H1 (cell line): ENCODE data around the gene ALK. TPM values are rescaled to one million over a fixed set of nuclear protein-coding genes. Genes with fewer than 3 reads are reported as not detected.

ENCODE experiments used
- CHD1 ChIP-seq: IDR thresholded peaks from 2 replicates; pipeline ENCODE4 v1.6.1; 2012; ENCODE audit warnings: low read depth, low read length, improper control_type of control experiment
- EGR1 ChIP-seq: IDR thresholded peaks from 2 replicates; pipeline ENCODE4 v1.6.1; 2011; ENCODE audit warnings: low read depth, low read length, borderline replicate concordance
- HDAC6 ChIP-seq: IDR thresholded peaks from one replicate; pipeline ENCODE4 v1.7.1; 2012; ENCODE audit warnings: low read depth, mild to moderate bottlenecking, inconsistent platforms, low read length, moderate library complexity
- NRF1 ChIP-seq: IDR thresholded peaks from 2 replicates; pipeline ENCODE4 v1.6.1; 2011; ENCODE audit warnings: mild to moderate bottlenecking, low read depth, low read length, improper control_type of control experiment
- RBBP5 ChIP-seq: IDR thresholded peaks from 2 replicates; pipeline ENCODE4 v1.7.1; 2012; ENCODE audit warnings: low read depth, mild to moderate bottlenecking, inconsistent platforms, low read length, moderate library complexity, borderline replicate concordance
- RFX5 ChIP-seq: IDR thresholded peaks from 2 replicates; pipeline ENCODE4 v1.6.1; 2011; ENCODE audit warnings: low read depth, low read length, improper control_type of control experiment, borderline replicate concordance
- SRF ChIP-seq: IDR thresholded peaks from 2 replicates; pipeline ENCODE4 v1.6.1; 2011; ENCODE audit warnings: mild to moderate bottlenecking, low read depth, low read length, moderate library complexity
- polyA plus RNA-seq, 7 experiments: library from polyadenylated mRNA; depleted of rRNA in 3 of 7; stranded (reverse) in 5 of 7; unstranded in 2 of 7; fragments of >200 nt in 5 of 7; fragments of 200-250 nt in 2 of 7; gene quantifications; 1 replicate in 5 of 7; 2 replicates in 1 of 7; 4 replicates in 1 of 7; pipeline versions ENCODE4 v1.2.1 to v1.2.3, GENCODE V29; 2011 to 2013; ENCODE audit warnings: missing spikeins in 2 of 7, mixed read lengths in 2 of 7
- total RNA-seq: library from RNA; stranded (reverse); fragmentation: NEBNext Ultra II Directional; extraction: Animal tissue kit (Norgen Biotek cat#: 25700); gene quantifications from 2 replicates; pipeline ENCODE4 v1.2.1, GENCODE V29; 2021

ALK gene
- total and polyA plus RNA-seq, 2 of the 8 experiments (the other 6 are each of a cell fraction or from before 2014, with no cell fraction given): 0.02 to 0.09 TPM

DNA sequence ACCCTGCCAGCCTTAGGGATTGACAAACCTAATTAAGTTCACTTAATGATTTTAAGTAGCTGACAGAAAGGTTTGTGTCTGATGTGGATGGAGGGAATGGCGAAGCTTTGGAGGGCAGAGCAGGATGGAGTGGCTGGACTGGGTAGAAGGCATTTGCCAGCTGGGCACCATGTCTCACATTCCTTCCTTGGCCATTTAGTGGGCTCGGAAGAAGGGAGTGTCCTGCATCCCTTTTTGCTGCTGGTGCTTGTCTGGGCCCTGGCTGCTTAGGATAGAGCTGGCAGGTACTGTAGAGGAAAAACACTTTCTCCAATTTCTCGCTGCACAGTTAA is 639.5 kb downstream of the ALK start (continued):
- no peak for TF ChIP-seq HDAC6
- no peak for TF ChIP-seq NRF1
- no peak for TF ChIP-seq EGR1
- TF ChIP-seq RBBP5: no peak
- no peak for TF ChIP-seq SRF
- TF ChIP-seq RFX5: no peak
- TF ChIP-seq CHD1: no peak
